ENCODE data around the gene CPLANE2. TPM values are rescaled to one million over a fixed set of nuclear protein-coding genes. Genes with fewer than 3 reads are reported as not detected.

Gene CPLANE2
- total and polyA plus RNA-seq, 2 of the 4 experiments (the other 2 are of a cell fraction): 3.2 to 5.8 TPM

DNA sequence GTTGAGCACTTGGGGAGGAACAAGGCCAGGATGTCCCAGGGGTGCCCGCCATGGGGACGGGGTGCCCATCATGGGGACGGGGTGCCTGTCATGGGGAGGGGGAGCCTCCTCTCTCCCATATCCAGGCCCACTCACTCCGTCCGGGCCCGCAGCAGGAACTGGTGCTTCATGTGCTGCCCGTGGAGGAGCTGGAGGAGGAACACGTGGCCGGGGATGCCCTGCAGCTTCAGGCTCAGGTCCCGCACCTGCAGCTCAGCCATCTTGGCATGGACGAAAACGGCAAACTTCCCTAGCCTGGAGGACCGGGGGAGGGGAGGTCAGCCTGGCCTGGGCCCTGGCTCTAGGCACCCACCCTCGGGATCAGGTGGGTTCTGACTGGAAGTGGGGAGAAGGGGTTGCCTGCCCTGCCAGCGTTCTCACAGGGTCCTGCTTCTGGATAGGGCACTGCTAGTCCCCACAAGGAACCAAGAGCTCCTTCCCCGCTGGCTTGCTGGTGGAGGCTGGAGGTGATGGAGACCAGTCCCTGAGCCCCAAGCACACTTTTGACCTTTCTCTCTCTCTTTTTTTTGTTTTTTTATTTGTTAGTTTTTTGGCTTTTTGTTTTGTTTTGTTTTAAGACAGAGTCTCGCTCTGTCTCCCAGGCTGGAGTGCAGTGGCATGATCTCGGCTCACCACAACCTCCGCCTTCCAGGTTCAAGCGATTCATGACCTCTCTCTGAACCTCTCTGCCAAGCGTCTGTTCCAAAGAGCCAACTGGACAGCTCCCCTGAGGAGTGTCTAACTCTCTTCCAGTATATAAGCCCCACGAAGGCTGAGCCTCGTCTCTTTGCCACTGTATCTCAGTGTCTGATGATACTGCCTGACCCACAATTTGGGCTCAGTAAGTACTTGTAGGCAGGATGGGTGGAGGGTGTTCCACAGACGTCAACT is 34.4 kb downstream of the CPLANE2 start:
- Histone ChIP-seq H3K4me1 (ENCODE audit: control insufficient read depth, insufficient read depth, low read length) (peaks cover 9% of the 10 kb centered on the region), H2BK120ac (ENCODE audit: low read depth, low read length) (no peak overlapping the region), H3K79me1 (ENCODE audit: low read depth in 1 of 2, low read length in 2 of 2) (peaks cover 7 to 21% of the 10 kb centered on the region in 2 experiments; a peak in 3 of 4 replicates), H3K4me2 (ENCODE audit: low read depth, low read length) (no peak overlapping the region), H3K9ac (ENCODE audit: low read depth, low read length) (no peak overlapping the region), H2AFZ (replicated peaks; ENCODE audit: low read length, poor library complexity) (no peak overlapping the region), H3K27ac (ENCODE audit: insufficient read depth, low read length) (no peak overlapping the region), H3K18ac (ENCODE audit: low read depth, low read length) (no peak overlapping the region), H2AK5ac (ENCODE audit: low read depth, low read length) (no peak overlapping the region), H4K20me1 (ENCODE audit: insufficient read depth, low read length) (no peaks in the 10 kb centered on the region; the same call in 1 of the 2 replicates), H3K27me3 (ENCODE audit: control insufficient read depth, insufficient read depth, low read length) (no peaks in the 10 kb centered on the region), H2BK15ac (ENCODE audit: low read depth, low read length) (no peak overlapping the region), H3K36me3 (ENCODE audit: control insufficient read depth, insufficient read depth, low read length) (peaks cover 6% of the 10 kb centered on the region), H4K8ac (ENCODE audit: low read depth in 2 of 2, low read length in 2 of 2) (no peak overlapping the region), H3K9me1 (ENCODE audit: insufficient read depth, low read length) (peaks cover 6% of the 10 kb centered on the region; the same call in 1 of the 2 replicates), H2BK5ac (ENCODE audit: low read depth, low read length, poor library complexity, severe bottlenecking) (no peak overlapping the region), H3K9me3 (ENCODE audit: control insufficient read depth, insufficient read depth, low read length) (no peaks in the 10 kb centered on the region), H3K23ac (ENCODE audit: low read depth, low read length) (no peak overlapping the region), H4K91ac (ENCODE audit: insufficient read depth, low read depth, low read length) (no peak overlapping the region), H3K56ac (ENCODE audit: extremely low read depth, insufficient read depth, low read length) (no peak overlapping the region), H3K4ac (ENCODE audit: low read depth, low read length) (no peak overlapping the region), H3K4me3 (ENCODE audit: insufficient read depth, low read depth, low read length) (no peak overlapping the region), H3K14ac (replicated peaks; ENCODE audit: low read depth, low read length) (no peak overlapping the region), H2BK20ac (ENCODE audit: low read depth, low read length) (no peak overlapping the region), H4K5ac (ENCODE audit: low read depth, low read length) (no peak overlapping the region), H2AK9ac (replicated peaks; ENCODE audit: low read depth, low read length, poor library complexity) (no peak overlapping the region)
- intact Hi-C loops (cut with micrococcal nuclease): no loop called here
- ATAC-seq (ENCODE audit: low read depth) (no peak), DNase-seq (no peak)
- no peak for TF ChIP-seq CEBPB (IDR thresholded peaks at IDR 0.05; ENCODE audit: low read depth, low read length)
- no peak for TF ChIP-seq BHLHE40 (IDR thresholded peaks at IDR 0.05; ENCODE audit: low read depth, low read length)
- no peak for TF ChIP-seq MXI1 (IDR thresholded peaks at IDR 0.05; ENCODE audit: borderline replicate concordance, low read depth, low read length)
- no peak for TF ChIP-seq RAD21 (IDR thresholded peaks at IDR 0.05; ENCODE audit: low read length)
- dilution Hi-C loops (cut with HindIII; ENCODE audit: low sequenced_read_pairs, unreplicated experiment): no loop called here
- CTCF ChIA-PET: no interaction called here
- POLR2A ChIA-PET (ENCODE audit: unreplicated experiment): no interaction called here
- in situ Hi-C loops (cut with MboI; ENCODE audit: low sequenced_read_pairs): no loop called here
- 78% methylated on average over 4 of the region's 24 CpGs; no CpG with 5 or more reads in 1 of the 2 experiments for WGBS, 2 experiments (ENCODE audit: extremely low coverage in 2 of 2, insufficient read length in 1 of 2)
- no TSS peak for BruUV-seq (replicated peaks)

All from IMR-90 (cell line).